ENCODE results near the gene ZNF71.

- TF ChIP-seq EZH2 (IDR thresholded peaks at IDR 0.05; ENCODE audit: low read length) (no peak), CTCF (optimal IDR thresholded peaks at IDR 0.05 in 1 of 3, IDR thresholded peaks at IDR 0.05 in 1 of 3, conservative IDR thresholded peaks at IDR 0.05 in 1 of 3; ENCODE audit: extremely low read depth in 1 of 3, insufficient read depth in 2 of 3, low read length in 3 of 3) (no peak)
Measured at GRCh38 chr19:56671613-56671994, 76.5 kb downstream of the ZNF71 start, which contains the start of gene ZNF835.

Measured in keratinocyte (primary cell).